KMS-11 (cell line): ENCODE measurements around the gene AGBL3.

Experiments used
- H2AFZ ChIP-seq: fragments of 200-600 bp; sonication (generic); 2 replicates; pipeline ENCODE4 v1.6.1; 2016; ENCODE audit warnings: antibody characterized with exemption, mixed run types, low read depth
- H3K27ac ChIP-seq: fragments of 200-600 bp; sonication (generic); 2 replicates; pipeline ENCODE4 v1.6.1; 2016; ENCODE audit warnings: mild to moderate bottlenecking, mixed run types
- H3K27me3 ChIP-seq: fragments of 200-600 bp; sonication (generic); 2 replicates; pipeline ENCODE4 v1.6.1; 2017; ENCODE audit warnings: mild to moderate bottlenecking, low read depth, mixed run types, moderate library complexity; ENCODE audit not compliant: insufficient read depth
- H3K36me3 ChIP-seq: fragments of 200-600 bp; sonication (generic); 2 replicates; pipeline ENCODE4 v1.6.1; 2017; ENCODE audit warnings: mild to moderate bottlenecking, mixed run types; ENCODE audit not compliant: insufficient read depth
- H3K4me1 ChIP-seq: fragments of 200-600 bp; sonication (generic); 2 replicates; pipeline ENCODE4 v1.6.1; 2016; ENCODE audit warnings: mild to moderate bottlenecking, low read depth, mixed run types; ENCODE audit not compliant: poor library complexity, severe bottlenecking
- H3K4me2 ChIP-seq: fragments of 200-600 bp; sonication (generic); 2 replicates; pipeline ENCODE4 v1.7.0; 2016; ENCODE audit warnings: mild to moderate bottlenecking, mixed run types
- H3K4me3 ChIP-seq: fragments of 200-600 bp; sonication (generic); IDR thresholded peaks from 2 replicates; pipeline ENCODE4 v1.6.1; 2017; ENCODE audit warnings: low read depth, low read length, mixed read lengths; ENCODE audit not compliant: insufficient read depth
- H3K79me2 ChIP-seq: fragments of 200-600 bp; sonication (generic); 2 replicates; pipeline ENCODE4 v1.6.1; 2016; ENCODE audit warnings: low read depth, mixed run types; ENCODE audit not compliant: insufficient read depth
- H3K9ac ChIP-seq: fragments of 200-600 bp; sonication (generic); 2 replicates; pipeline ENCODE4 v1.6.1; 2016; ENCODE audit warnings: mild to moderate bottlenecking, mixed run types
- H4K20me1 ChIP-seq: fragments of 200-600 bp; sonication (generic); 2 replicates; pipeline ENCODE4 v1.6.1; 2016; ENCODE audit warnings: mild to moderate bottlenecking, mixed run types; ENCODE audit not compliant: insufficient read depth
- CTCF ChIP-seq: fragments of 200-600 bp; sonication (generic); conservative IDR thresholded peaks from 2 replicates; pipeline ENCODE4 v1.6.1; 2017; ENCODE audit warnings: low read depth, mild to moderate bottlenecking, antibody characterized with exemption, low read length, moderate library complexity, mixed read lengths

The AGBL3 gene

GRCh38 chr7:134986363-134987251 is at the start of gene AGBL3:
Gene AGBL3 (plus strand): TSS chr7:134986508. CDS start chr7:134987934, 1,426 bp downstream.
- TF ChIP-seq CTCF = peak; percentile 86
- Histone ChIP-seq H3K27me3 (no peaks in the 10 kb centered on the region), H3K36me3 (peaks cover 5% of the 10 kb centered on the region; the same call in 1 of the 2 replicates), H2AFZ (peak within 1 kb of the TSS; percentile 77), H3K79me2 (peaks cover 42% of the 10 kb centered on the region), H3K27ac (peak within 1 kb of the TSS; percentile 85), H3K9ac (peak within 1 kb of the TSS; percentile 91), H4K20me1 (no peaks in the 10 kb centered on the region), H3K4me3 (peak within 1 kb of the TSS; percentile 63), H3K4me2 (peak within 1 kb of the TSS; percentile 74), H3K4me1 (peaks cover 43% of the 10 kb centered on the region)

GRCh38 chr7:134936893-134937510 is 49.3 kb upstream of the AGBL3 start:
- H3K4me1 ChIP-seq = no peaks in the 10 kb centered on the region
- H2AFZ ChIP-seq = no peak overlapping the region
- no peak overlapping the region for H3K27ac ChIP-seq
- TF ChIP-seq CTCF = no peak
- no peaks in the 10 kb centered on the region for H4K20me1 ChIP-seq
- H3K79me2 ChIP-seq = no peaks in the 10 kb centered on the region
- H3K27me3 ChIP-seq = no peaks in the 10 kb centered on the region
- no peak overlapping the region for H3K4me3 ChIP-seq
- H3K4me2 ChIP-seq = no peak overlapping the region
- no peaks in the 10 kb centered on the region for H3K36me3 ChIP-seq
- no peak overlapping the region for H3K9ac ChIP-seq

GRCh38 chr7:134938141-134938540 is 48.2 kb upstream of the AGBL3 start:
- Histone ChIP-seq H3K4me1 (no peaks in the 10 kb centered on the region), H3K27ac (no peak overlapping the region), H3K4me2 (no peak overlapping the region), H3K79me2 (no peaks in the 10 kb centered on the region), H4K20me1 (no peaks in the 10 kb centered on the region), H3K36me3 (no peaks in the 10 kb centered on the region), H3K4me3 (no peak overlapping the region), H3K27me3 (no peaks in the 10 kb centered on the region), H2AFZ (no peak overlapping the region), H3K9ac (no peak overlapping the region)
- no peak for TF ChIP-seq CTCF

- no peak overlapping the region for H3K4me3 ChIP-seq
- H4K20me1 ChIP-seq = no peaks in the 10 kb centered on the region
- H3K4me1 ChIP-seq = no peaks in the 10 kb centered on the region
- H3K27me3 ChIP-seq = no peaks in the 10 kb centered on the region
- H2AFZ ChIP-seq = no peak overlapping the region
- H3K36me3 ChIP-seq = no peaks in the 10 kb centered on the region
- no peak overlapping the region for H3K4me2 ChIP-seq
- H3K9ac ChIP-seq = no peak overlapping the region
- H3K79me2 ChIP-seq = no peaks in the 10 kb centered on the region
- no peak overlapping the region for H3K27ac ChIP-seq
- TF ChIP-seq CTCF = no peak
These were observed 47.2 kb upstream of the AGBL3 start for GRCh38 chr7:134939136-134939535.
